H1 (cell line): ENCODE data around the gene TNFRSF14. TPM values are rescaled to one million over a fixed set of nuclear protein-coding genes. Genes with fewer than 3 reads are reported as not detected.

Experiments
- BCL11A ChIP-seq, 2 experiments: IDR thresholded peaks; one replicate each; pipeline ENCODE4 v1.6.1; 2011; ENCODE audit warnings: low read depth in 2 of 2, low read length in 2 of 2, mild to moderate bottlenecking in 2 of 2
- CHD2 ChIP-seq: IDR thresholded peaks from 2 replicates; pipeline ENCODE4 v1.6.1; 2012; ENCODE audit warnings: low read length, improper control_type of control experiment
- CHD7 ChIP-seq: fragments of 300-600 bp; sonication (generic); IDR thresholded peaks from 2 replicates; pipeline ENCODE4 v1.7.1; 2012; ENCODE audit warnings: low read length, moderate library complexity, mild to moderate bottlenecking, inconsistent platforms; ENCODE audit not compliant: insufficient replicate concordance
- EGR1 ChIP-seq: IDR thresholded peaks from 2 replicates; pipeline ENCODE4 v1.6.1; 2011; ENCODE audit warnings: low read depth, low read length, borderline replicate concordance
- HDAC2 ChIP-seq, 2 experiments: fragments of 300-600 bp in 1 of 2; sonication (generic) in 1 of 2; IDR thresholded peaks; 2 replicates each; pipeline ENCODE4 v1.6.1; 2011 to 2012; ENCODE audit warnings: low read depth in 2 of 2, low read length in 2 of 2, mild to moderate bottlenecking in 2 of 2, moderate library complexity in 2 of 2, borderline replicate concordance in 1 of 2, inconsistent platforms in 1 of 2
- NANOG ChIP-seq: IDR thresholded peaks from 2 replicates; pipeline ENCODE4 v1.6.1; 2011; ENCODE audit warnings: low read length, low read depth, mild to moderate bottlenecking, inconsistent platforms; ENCODE audit not compliant: insufficient read depth, poor library complexity, severe bottlenecking
- SRF ChIP-seq: IDR thresholded peaks from 2 replicates; pipeline ENCODE4 v1.6.1; 2011; ENCODE audit warnings: mild to moderate bottlenecking, low read depth, low read length, moderate library complexity
- polyA plus RNA-seq, 7 experiments: library from polyadenylated mRNA; depleted of rRNA in 3 of 7; stranded (reverse) in 5 of 7; unstranded in 2 of 7; fragments of >200 nt in 5 of 7; fragments of 200-250 nt in 2 of 7; gene quantifications; 1 replicate in 5 of 7; 2 replicates in 1 of 7; 4 replicates in 1 of 7; pipeline versions ENCODE4 v1.2.1 to v1.2.3, GENCODE V29; 2011 to 2013; ENCODE audit warnings: missing spikeins in 2 of 7, mixed read lengths in 2 of 7
- total RNA-seq: library from RNA; stranded (reverse); fragmentation: NEBNext Ultra II Directional; extraction: Animal tissue kit (Norgen Biotek cat#: 25700); gene quantifications from 2 replicates; pipeline ENCODE4 v1.2.1, GENCODE V29; 2021

Gene TNFRSF14
- total and polyA plus RNA-seq, 2 of the 8 experiments (the other 6 are each of a cell fraction or from before 2014, with no cell fraction given): 0.36 to 0.50 TPM

GRCh38 chr1:2595261-2595811 lies 39.2 kb downstream of the TNFRSF14 start (continued):
- TF ChIP-seq HDAC2 (IDR thresholded peaks at IDR 0.05; ENCODE audit: borderline replicate concordance in 1 of 2, low read depth in 2 of 2, low read length in 2 of 2): no peak
- TF ChIP-seq SRF: no peak
- no peak for TF ChIP-seq CHD7
- no peak for TF ChIP-seq BCL11A (IDR thresholded peaks at IDR 0.05; ENCODE audit: low read depth in 2 of 2, low read length in 2 of 2)
- no peak for TF ChIP-seq EGR1
- no peak for TF ChIP-seq NANOG
- TF ChIP-seq CHD2: no peak
